Stimulated activated naive B cell treated with anti-CD40 and anti-IgM and Interleukin-4, amounts not matched to agents 10 μg/mL and 1 μg/mL and 100 μg/mL, for 72 hours (primary cell): Measurements from ENCODE around the gene HMG20A.

Experiments used
- ATAC-seq, 2 donors: fragments of 150-1000 bp; cut with Tn5 transposase; replicated peaks; 2 replicates each; pipeline ENCODE4 v1.10.0; 2021; ENCODE audit warnings: moderate library complexity in 1 of 2
- DNase-seq: peaks from one replicate; pipeline ENCODE4 v3.0.0; 2021
- H3K27ac Mint-ChIP-seq: one replicate; pipeline ENCODE4 v1.8.0; 2022; ENCODE audit warnings: mild to moderate bottlenecking, mixed read lengths
- H3K27me3 Mint-ChIP-seq, 2 donors: one replicate each; pipeline ENCODE4 v1.8.0; 2022; ENCODE audit warnings: mixed read lengths in 2 of 2
- H3K36me3 Mint-ChIP-seq, 2 donors: one replicate each; pipeline ENCODE4 v1.8.0; 2022; ENCODE audit warnings: mixed read lengths in 2 of 2, mild to moderate bottlenecking in 1 of 2
- H3K4me1 Mint-ChIP-seq, 2 donors: one replicate each; pipeline ENCODE4 v1.8.0; 2022; ENCODE audit warnings: mixed read lengths in 2 of 2, mild to moderate bottlenecking in 1 of 2
- H3K4me3 Mint-ChIP-seq, 2 donors: one replicate each; pipeline ENCODE4 v1.8.0; 2022; ENCODE audit warnings: mild to moderate bottlenecking in 2 of 2, mixed read lengths in 2 of 2, moderate library complexity in 1 of 2
- H3K9me3 Mint-ChIP-seq, 2 donors: one replicate each; pipeline ENCODE4 v1.8.0; 2022; ENCODE audit warnings: mixed read lengths in 2 of 2, mild to moderate bottlenecking in 1 of 2

Gene HMG20A

DNA sequence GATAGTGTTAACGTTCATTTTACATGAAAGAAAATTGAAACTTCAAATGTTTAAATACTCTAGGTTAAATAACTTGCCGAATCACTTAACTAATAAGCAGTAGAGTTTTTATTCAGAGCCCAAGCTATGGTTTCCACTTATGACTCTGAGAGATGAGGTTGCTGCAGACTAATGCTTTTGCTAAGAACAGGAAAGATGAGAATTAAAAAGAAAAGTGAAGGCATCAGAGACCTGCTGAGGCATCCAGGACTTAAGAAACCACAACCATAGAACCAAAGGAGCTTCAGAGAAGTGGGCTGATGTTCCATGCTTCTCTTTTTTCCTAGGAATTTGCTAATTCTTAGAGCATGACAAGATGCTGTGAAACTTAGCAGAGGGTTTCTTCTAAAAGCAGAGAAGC, 9.5 kb downstream of the HMG20A start:
- no peak overlapping the region for H3K27ac Mint-ChIP-seq
- no peak overlapping the region for H3K4me3 Mint-ChIP-seq
- no peaks in the 10 kb centered on the region for H3K9me3 Mint-ChIP-seq
- H3K27me3 Mint-ChIP-seq: no peaks in the 10 kb centered on the region
- peaks cover 4% of the 10 kb centered on the region in 2 donors for H3K36me3 Mint-ChIP-seq
- H3K4me1 Mint-ChIP-seq: peaks cover 15 to 32% of the 10 kb centered on the region in 2 donors
- DNase-seq (no peak), ATAC-seq (no peak)

DNA sequence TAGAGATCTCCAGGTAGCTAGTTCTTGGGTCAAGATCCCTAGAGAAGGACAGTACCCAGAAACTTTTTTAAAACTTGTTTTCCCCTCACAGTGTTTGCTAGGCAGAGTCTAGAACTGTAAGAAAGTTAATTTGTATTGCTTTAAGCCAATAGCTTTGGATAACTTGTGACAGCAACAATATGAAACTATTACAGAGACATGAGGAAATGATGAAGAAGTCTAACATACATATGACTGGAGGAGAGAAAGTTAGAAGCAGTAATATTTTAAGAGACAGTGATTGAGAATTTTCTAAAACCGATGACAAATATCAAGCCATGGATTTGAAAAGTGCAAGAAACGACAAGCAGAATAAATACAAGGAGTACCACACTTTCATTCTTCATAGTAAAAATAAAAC, 10.0 kb downstream of the HMG20A start:
- H3K36me3 Mint-ChIP-seq: peaks cover 1 to 4% of the 10 kb centered on the region in 2 donors
- H3K27me3 Mint-ChIP-seq: no peaks in the 10 kb centered on the region
- DNase-seq (no peak), ATAC-seq (no peak)
- no peaks in the 10 kb centered on the region for H3K9me3 Mint-ChIP-seq
- H3K4me1 Mint-ChIP-seq: peaks cover 17 to 31% of the 10 kb centered on the region in 2 donors
- no peak overlapping the region for H3K27ac Mint-ChIP-seq
- no peak overlapping the region for H3K4me3 Mint-ChIP-seq

DNA sequence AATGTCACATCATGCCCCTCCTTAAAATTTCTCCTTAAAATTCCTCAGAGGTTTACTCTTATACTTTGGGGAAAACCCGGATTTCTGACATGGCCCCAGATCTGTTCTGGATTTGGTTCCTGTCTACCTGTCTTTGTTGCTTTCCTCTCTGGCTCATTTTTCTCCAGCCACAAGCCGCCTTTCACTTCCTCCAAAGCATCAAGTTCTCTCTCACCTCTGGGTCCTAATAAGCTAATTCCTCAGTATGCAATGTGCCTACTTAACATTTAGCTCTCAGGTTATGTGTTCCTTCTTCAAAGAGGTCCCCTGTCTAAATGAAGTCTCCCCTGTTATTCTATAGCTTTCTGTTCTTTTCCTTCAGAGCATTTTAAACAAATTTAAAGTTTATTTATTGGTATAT, 16.1 kb downstream of the HMG20A start:
- Mint-ChIP-seq H3K27ac (no peak overlapping the region), H3K27me3 (no peaks in the 10 kb centered on the region), H3K4me1 (peaks cover 20 to 28% of the 10 kb centered on the region in 2 donors), H3K36me3 (peaks cover 5 to 7% of the 10 kb centered on the region in 2 donors), H3K9me3 (peaks cover 0 to 2% of the 10 kb centered on the region in 2 donors), H3K4me3 (no peak overlapping the region)
- ATAC-seq (peak; percentile 78 to 82), DNase-seq (no peak)

DNA sequence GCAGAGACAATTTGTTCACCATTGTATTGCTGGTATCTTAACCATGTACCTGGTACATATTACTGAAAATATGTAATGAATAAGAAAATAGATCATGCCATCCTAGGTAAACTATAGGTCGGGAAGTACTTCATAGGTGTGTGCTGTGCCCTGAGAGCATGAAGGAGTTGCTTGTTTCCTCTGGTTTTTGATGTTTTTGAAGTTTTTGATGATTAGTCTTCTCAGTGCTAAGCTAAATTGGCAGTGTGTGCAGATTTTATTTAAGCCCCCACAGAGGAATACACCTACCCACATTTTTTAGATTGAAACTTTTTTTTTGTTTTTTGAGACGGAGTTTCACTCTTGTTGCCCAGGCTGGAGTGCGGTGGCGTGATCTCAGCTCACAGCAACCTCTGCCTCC, 16.6 kb downstream of the HMG20A start:
- Mint-ChIP-seq H3K27me3 (no peaks in the 10 kb centered on the region), H3K9me3 (peaks cover 0 to 2% of the 10 kb centered on the region in 2 donors), H3K4me1 (peaks cover 20 to 28% of the 10 kb centered on the region in 2 donors), H3K4me3 (no peak overlapping the region), H3K27ac (no peak overlapping the region), H3K36me3 (peaks cover 5 to 7% of the 10 kb centered on the region in 2 donors)
- no peak for ATAC-seq
- DNase-seq: no peak

DNA sequence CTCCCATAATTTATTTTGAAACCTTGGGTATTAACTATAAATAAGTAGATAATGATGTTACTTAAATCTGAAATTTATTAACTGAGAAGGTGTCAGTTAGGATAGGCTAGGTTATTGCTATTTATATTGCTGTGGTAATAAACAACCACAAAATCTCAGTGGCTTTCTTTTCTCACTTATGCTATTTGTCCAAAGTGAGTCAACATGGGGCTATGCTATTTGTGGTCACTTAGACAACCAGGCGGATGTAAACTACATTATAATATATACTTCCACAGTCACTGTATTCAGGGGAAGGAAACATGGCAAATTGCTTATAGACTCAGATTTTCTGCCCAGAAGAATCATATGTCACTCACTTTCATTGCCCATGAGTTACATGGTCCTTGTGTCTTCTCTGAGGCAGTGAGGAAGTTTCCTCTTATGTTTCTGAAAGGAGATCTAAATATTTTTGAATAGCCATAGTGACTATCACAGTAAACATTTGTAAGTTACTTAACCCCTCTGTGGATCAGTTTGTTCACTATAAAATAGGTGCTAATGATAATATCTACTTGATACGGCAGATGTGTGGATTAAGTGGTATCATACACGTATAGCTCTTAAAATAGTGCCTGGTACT, 19.8 kb downstream of the HMG20A start:
- Mint-ChIP-seq H3K4me1 (peaks cover 24 to 25% of the 10 kb centered on the region in 2 donors), H3K27me3 (no peaks in the 10 kb centered on the region), H3K27ac (no peak overlapping the region), H3K36me3 (peaks cover 4 to 7% of the 10 kb centered on the region in 2 donors), H3K9me3 (peaks cover 0 to 2% of the 10 kb centered on the region in 2 donors), H3K4me3 (no peak overlapping the region)
- ATAC-seq: no peak
- no peak for DNase-seq

DNA sequence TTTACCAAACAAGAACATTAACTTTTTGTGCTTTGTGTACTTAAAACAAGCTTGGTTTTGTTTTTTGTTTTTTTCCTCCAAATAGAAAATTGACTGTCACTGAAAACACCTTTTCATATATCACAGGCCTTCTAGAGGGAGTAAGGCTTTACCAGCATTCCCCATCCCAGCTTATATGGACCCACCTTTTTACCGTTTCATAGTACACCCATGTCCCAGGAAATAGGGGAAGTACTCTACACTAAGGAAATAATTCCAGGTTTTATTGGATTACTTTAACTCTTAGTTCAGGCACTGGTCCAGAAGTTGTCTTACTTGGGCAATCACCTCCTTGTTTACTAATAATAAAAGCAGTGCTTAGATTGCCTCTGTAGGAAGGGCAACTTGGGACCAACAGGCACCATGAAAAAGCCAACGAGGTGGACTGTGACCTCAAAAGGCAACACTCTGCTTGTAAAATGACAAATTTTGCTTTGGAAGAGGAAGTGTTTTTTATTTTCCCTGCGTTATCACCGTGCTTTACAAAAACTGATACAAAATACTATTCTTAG, 26.2 kb downstream of the HMG20A start:
- ATAC-seq: no peak
- no peak for DNase-seq
- Mint-ChIP-seq H3K4me3 (no peak overlapping the region), H3K9me3 (no peaks in the 10 kb centered on the region), H3K27ac (no peak overlapping the region), H3K27me3 (no peaks in the 10 kb centered on the region), H3K36me3 (peaks cover 4 to 20% of the 10 kb centered on the region in 2 donors), H3K4me1 (peaks cover 6 to 13% of the 10 kb centered on the region in 2 donors)

DNA sequence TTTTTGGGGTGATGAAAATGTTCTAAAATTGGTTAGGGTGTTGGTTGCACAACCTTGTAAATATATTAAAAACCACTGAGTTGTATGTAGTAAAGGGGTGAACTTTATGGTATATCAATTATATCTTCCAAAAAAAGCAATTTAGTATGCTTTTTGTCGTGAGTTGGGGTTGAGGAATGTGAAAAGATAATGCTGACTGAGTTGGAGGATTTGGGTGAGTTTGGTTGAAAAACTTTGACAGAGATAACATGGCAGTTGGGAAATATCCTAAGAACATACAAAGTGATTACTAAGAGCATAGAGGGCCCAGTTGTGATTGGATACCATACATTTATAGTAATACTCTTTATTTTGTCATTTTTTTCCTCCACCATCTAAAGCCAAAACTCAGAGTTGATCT, 33.6 kb downstream of the HMG20A start:
- no peaks in the 10 kb centered on the region for H3K27me3 Mint-ChIP-seq
- H3K36me3 Mint-ChIP-seq: peaks cover 3 to 21% of the 10 kb centered on the region in 2 donors
- H3K9me3 Mint-ChIP-seq: no peaks in the 10 kb centered on the region
- H3K4me1 Mint-ChIP-seq: peaks cover 19 to 37% of the 10 kb centered on the region in 2 donors
- no peak for DNase-seq
- H3K27ac Mint-ChIP-seq: no peak overlapping the region
- no peak overlapping the region for H3K4me3 Mint-ChIP-seq
- no peak for ATAC-seq

DNA sequence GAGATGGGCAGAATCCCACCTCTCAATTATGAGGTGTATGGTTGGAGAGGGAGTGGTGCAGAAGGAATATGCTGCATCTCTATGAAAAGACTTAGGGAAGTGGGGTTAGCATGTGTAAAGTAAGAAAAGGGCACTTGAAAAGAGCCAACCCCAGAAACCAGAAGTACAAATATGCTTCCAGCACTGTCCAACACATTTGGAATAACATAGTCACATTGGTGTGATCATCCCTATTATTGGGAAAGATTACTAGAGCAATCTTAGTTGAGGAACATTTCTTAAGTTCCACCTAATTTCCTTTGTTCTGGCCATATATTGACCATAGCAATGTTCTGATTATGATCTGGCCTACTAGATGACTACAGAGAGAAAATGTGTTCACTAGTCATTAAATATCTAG, 34.3 kb downstream of the HMG20A start:
- Mint-ChIP-seq H3K9me3 (no peaks in the 10 kb centered on the region), H3K27me3 (no peaks in the 10 kb centered on the region), H3K4me3 (no peak overlapping the region), H3K4me1 (peaks cover 19 to 37% of the 10 kb centered on the region in 2 donors), H3K27ac (no peak overlapping the region), H3K36me3 (peaks cover 8 to 22% of the 10 kb centered on the region in 2 donors)
- ATAC-seq (no peak), DNase-seq (no peak)

DNA sequence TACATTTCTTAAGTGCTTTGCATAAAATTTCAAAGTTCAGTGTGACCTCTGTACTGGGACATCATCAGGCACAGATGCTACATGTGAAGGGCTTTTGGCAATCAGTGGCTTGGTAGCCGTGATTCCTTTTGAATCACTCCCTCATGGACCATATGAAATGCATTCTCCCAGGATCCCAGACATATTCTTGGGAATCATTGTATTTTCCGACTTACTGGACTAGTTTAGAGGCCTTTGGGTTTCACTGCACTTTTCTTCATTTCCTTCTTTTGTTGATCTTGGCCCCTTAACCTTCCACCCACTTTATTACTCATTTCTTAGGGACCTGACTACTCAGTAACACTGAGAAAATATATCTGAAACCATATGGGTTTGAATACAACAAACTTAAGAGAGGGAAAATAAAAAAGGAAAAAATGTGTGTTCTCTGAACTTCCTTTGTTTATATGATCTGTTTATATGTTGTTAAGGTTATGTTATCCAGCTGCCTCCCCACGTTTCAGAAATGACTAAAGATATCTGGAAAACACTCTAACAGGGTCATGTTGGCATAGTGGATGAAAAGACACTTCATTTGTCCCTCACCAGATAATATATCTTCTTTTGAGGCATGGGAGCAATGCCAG, 35.1 kb downstream of the HMG20A start:
- peaks cover 15 to 30% of the 10 kb centered on the region in 2 donors for H3K36me3 Mint-ChIP-seq
- H3K4me3 Mint-ChIP-seq: no peak overlapping the region
- peaks cover 19 to 37% of the 10 kb centered on the region in 2 donors for H3K4me1 Mint-ChIP-seq
- no peak overlapping the region for H3K27ac Mint-ChIP-seq
- no peak for DNase-seq
- no peaks in the 10 kb centered on the region for H3K27me3 Mint-ChIP-seq
- no peaks in the 10 kb centered on the region for H3K9me3 Mint-ChIP-seq
- ATAC-seq: peak; percentile 62 to 63

DNA sequence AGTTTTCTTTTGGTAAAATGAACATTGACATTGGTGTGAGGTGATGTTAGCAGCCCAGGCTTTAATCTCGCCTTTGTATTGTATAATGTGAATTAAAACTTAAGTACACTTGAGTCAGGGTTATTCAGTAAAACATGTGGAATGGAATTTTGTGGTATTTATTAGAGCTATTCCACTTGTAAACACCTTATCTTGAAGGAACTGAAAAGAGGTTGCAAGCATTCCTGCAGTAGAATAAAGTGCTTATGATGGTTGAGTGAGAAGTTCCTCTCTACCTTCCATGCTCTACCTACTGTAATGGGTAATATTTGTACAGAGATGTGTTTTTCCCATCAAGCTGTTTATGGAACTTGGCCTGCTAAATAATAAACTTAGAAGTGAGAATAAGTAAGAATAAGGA, 36.1 kb downstream of the HMG20A start:
- Mint-ChIP-seq H3K9me3 (no peaks in the 10 kb centered on the region), H3K27ac (no peak overlapping the region), H3K4me1 (peaks cover 19 to 37% of the 10 kb centered on the region in 2 donors), H3K36me3 (peaks cover 20 to 32% of the 10 kb centered on the region in 2 donors), H3K27me3 (no peaks in the 10 kb centered on the region), H3K4me3 (no peak overlapping the region)
- DNase-seq (no peak), ATAC-seq (no peak)

DNA sequence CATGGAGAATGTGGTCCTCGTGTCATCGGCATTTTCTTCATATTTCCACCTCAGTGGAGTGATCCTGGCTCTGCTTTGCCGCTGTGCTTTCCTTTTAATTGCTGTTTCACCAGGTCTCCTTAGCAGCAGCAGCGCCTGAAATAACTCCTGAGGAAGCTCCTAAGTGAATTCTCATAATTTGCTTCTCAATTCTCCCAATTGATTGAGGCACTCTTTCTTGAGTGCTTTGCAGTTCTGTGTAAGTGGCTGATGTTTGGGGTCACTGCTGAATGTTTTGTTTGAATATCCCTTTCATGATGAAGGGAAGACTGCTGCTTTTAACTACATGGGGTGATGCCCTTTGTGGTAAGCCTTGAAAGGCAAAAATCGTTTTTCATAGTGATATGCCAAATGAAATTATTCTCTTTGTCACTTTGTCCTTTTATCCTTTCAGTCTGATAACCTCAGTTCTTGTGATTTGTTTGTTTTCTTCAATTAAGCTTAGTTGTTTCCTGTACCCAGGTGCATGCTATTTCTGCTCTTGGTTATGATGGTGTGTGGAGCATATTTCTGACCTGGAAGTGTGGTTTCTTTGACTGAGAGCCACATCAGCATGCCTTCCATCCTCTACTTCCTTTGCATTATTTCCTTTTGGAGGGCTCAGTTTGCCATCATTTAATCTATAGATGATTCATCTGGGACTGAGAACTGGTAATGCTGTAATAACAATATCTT, 36.7 kb downstream of the HMG20A start:
- H3K4me3 Mint-ChIP-seq: no peak overlapping the region
- no peak for ATAC-seq
- no peaks in the 10 kb centered on the region for H3K27me3 Mint-ChIP-seq
- H3K4me1 Mint-ChIP-seq: peaks cover 17 to 37% of the 10 kb centered on the region in 2 donors
- peaks cover 20 to 29% of the 10 kb centered on the region in 2 donors for H3K36me3 Mint-ChIP-seq
- no peak for DNase-seq
- H3K27ac Mint-ChIP-seq: no peak overlapping the region
- H3K9me3 Mint-ChIP-seq: no peaks in the 10 kb centered on the region

DNA sequence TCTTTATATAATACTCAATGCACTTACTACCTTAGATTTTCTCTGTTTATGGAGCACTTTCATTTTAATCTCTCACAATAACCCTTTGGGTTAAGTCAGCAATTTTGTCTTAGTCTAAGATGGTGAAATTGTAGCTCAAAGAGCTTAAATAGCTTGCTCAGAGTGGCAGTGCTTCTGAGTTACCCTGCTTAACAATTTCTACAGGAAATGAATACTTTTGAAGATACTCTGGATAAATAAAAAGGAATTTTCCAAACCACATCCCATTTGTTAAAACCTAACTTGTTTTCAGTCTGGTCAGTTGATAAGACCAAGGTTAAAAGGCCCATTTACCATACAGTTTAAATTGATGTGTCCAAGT, 37.2 kb downstream of the HMG20A start:
- ATAC-seq: no peak
- Mint-ChIP-seq H3K4me1 (peaks cover 16 to 37% of the 10 kb centered on the region in 2 donors), H3K4me3 (no peak overlapping the region), H3K9me3 (no peaks in the 10 kb centered on the region), H3K36me3 (peaks cover 20 to 28% of the 10 kb centered on the region in 2 donors), H3K27ac (no peak overlapping the region), H3K27me3 (no peaks in the 10 kb centered on the region)
- no peak for DNase-seq

DNA sequence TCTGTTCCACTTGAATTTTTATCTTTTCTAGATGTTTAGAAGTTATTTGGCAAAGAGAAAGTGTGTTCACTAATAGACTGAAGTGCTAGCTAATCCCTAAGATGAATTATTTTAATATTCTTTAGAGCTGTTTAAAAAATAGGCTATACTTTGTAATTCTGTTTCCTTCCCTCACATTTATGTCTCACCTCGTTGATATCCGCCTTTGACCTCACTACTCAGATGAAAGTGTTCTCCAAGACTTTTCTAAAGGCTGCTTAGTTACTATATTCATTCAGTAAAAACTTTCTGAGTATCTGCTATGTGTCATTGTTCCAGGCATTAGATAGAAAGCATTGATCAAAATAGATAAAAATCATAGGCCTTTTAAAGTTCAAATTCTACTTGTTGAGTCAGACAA, 38.3 kb downstream of the HMG20A start:
- ATAC-seq (no peak), DNase-seq (no peak)
- H3K27ac Mint-ChIP-seq: no peak overlapping the region
- H3K4me1 Mint-ChIP-seq: peaks cover 16 to 35% of the 10 kb centered on the region in 2 donors
- H3K4me3 Mint-ChIP-seq: no peak overlapping the region
- H3K27me3 Mint-ChIP-seq: no peaks in the 10 kb centered on the region
- H3K36me3 Mint-ChIP-seq: peaks cover 20 to 28% of the 10 kb centered on the region in 2 donors
- H3K9me3 Mint-ChIP-seq: no peaks in the 10 kb centered on the region

DNA sequence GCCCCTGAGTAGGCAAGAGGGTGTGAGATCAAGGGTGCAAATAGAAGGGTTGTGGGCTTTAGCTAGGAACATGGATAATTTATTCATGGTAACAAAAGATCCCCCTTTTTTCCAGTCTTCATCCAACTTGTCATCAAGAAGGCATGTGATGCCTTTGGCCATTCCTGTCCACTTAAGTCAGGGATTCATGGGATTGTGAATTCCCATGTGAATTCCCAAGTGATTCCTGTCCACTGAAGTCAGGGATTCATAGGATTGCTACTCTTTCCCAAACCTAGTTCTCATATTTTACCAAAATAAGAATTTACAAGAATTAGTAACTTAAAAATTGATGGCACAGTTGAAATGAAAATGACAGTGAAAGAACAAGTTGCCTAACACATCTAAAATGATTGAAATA, 40.8 kb downstream of the HMG20A start:
- no peaks in the 10 kb centered on the region for H3K27me3 Mint-ChIP-seq
- peaks cover 7 to 13% of the 10 kb centered on the region in 2 donors for H3K4me1 Mint-ChIP-seq
- no peak overlapping the region for H3K4me3 Mint-ChIP-seq
- H3K36me3 Mint-ChIP-seq: peaks cover 22 to 30% of the 10 kb centered on the region in 2 donors
- DNase-seq (no peak), ATAC-seq (no peak)
- no peaks in the 10 kb centered on the region for H3K9me3 Mint-ChIP-seq
- no peak overlapping the region for H3K27ac Mint-ChIP-seq
